GM08714 (cell line): ENCODE measurements around the gene ADD1.

Source experiments
- H3K4me3 ChIP-seq: fragments of 200-500 bp; sonication (Bioruptor generic); 2 replicates; pipeline ENCODE4 v1.5.1; 2014; ENCODE audit warnings: mild to moderate bottlenecking, low read length, inconsistent platforms
- ZNF274 ChIP-seq: IDR thresholded peaks from 2 replicates; pipeline ENCODE4 v1.6.1; 2012; ENCODE audit warnings: mild to moderate bottlenecking, low read depth, low read length

The ADD1 gene

GRCh38 chr4:2924765-2925301, 81.2 kb downstream of the ADD1 start:
- TF ChIP-seq ZNF274, result no peak
- H3K4me3 ChIP-seq, result no peak overlapping the region

DNA sequence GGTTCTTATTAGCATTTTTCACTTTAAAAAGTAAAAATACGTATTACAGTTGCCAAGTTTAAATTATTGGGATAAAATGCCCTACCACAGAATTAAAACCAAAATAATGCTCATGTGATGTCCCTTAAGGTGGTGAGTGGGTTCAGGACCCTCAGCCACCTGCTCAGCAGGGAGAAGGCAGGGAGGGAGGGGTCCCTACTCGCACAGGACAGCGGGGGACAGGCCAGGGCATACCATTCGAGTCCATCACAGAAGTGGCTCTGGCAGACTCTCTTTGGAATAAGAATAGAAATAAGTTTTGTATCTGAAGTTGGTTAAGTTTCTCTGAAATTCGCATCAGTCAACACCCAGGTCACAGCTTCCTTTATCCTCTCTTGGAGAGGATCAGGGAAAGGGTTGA, 81.9 kb downstream of the ADD1 start:
- TF ChIP-seq ZNF274, result no peak
- H3K4me3 ChIP-seq, result no peak overlapping the region

GRCh38 chr4:2925931-2926860, 82.6 kb downstream of the ADD1 start:
- no peak overlapping the region for H3K4me3 ChIP-seq
- no peak for TF ChIP-seq ZNF274

- no peak for TF ChIP-seq ZNF274
- H3K4me3 ChIP-seq, result no peak overlapping the region
Observed at GRCh38 chr4:2927016-2927695, 83.5 kb downstream of the ADD1 start.

- no peak overlapping the region for H3K4me3 ChIP-seq
- no peak for TF ChIP-seq ZNF274
Observed at GRCh38 chr4:2927696-2928075, 84.0 kb downstream of the ADD1 start.

GRCh38 chr4:2928242-2929176, 84.9 kb downstream of the ADD1 start:
- no peak overlapping the region for H3K4me3 ChIP-seq
- TF ChIP-seq ZNF274, result no peak

- no peak overlapping the region for H3K4me3 ChIP-seq
- no peak for TF ChIP-seq ZNF274
Observed at GRCh38 chr4:2929469-2929868, 85.8 kb downstream of the ADD1 start.

DNA sequence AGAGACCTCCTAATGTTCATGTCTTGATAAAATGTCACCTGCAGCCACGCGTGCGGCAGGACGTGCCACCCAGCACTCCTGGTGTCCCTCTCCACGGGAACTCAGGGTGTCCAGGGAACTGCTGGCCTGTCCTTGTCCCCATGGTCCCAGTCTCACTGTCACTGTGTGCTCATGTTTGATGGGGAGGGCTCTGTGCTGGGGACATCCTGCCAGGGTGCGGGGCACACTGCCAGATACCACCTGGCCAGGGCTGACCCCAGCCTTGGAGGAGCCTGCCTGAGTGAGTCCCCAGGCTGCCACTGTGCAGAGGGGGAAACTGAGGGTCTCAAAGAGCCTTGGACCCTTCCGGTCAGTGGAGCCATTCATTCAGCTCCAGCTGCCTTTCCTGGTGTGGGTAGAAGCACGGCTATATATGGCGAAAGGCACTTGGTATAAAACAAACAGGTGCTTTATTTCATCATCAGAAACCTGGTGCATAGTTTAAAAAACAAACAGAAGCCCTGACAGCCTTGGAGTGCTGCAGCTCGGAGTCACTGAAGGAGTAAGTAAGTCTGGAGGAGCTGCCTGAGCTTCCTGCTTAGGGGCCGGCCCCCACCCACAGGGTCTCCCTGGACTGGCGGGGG, 86.6 kb downstream of the ADD1 start:
- H3K4me3 ChIP-seq, result no peak overlapping the region
- no peak for TF ChIP-seq ZNF274

DNA sequence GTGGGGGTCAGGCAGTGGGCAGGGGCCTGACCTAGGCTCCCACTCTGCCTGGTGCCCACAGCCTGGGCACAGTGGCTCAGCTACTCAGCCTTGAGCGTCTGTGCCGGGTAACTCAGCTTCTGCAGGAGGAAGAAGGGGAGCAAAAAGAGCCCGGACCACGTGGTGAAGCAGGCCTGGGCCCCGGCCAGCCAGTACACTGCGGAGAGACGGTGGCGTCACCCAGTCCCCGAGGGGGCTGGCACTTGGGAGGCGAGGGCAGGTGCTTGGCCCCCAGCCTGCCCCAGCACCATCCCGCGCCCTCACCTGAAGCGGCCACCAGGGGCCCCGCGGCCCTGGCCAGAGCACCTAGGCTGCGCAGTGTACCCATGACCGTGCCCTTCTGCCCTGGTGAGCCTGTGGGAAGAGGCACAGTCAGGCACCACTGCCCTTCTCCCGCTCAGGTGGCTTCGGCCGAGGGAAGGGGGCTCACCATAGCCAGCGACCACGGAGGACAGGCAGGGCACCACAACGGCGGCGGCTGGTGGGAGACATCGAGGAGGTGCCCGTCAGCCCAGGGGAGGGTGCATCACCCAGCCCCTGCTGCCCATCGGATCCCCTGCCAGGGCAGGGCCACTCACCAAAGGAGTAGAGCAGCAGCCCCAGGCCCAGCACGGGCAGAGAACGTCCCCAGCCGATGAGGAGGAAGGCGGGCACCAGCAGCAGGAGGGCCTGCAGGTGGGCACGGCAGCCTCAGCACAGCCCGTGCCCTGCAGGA, 87.3 kb downstream of the ADD1 start:
- TF ChIP-seq ZNF274, result no peak
- no peak overlapping the region; the same call in 1 of the 2 replicates for H3K4me3 ChIP-seq

- TF ChIP-seq ZNF274, result no peak
- no peak overlapping the region; the same call in 1 of the 2 replicates for H3K4me3 ChIP-seq
Observed at GRCh38 chr4:2931512-2932301, 88.1 kb downstream of the ADD1 start.

- no peak for TF ChIP-seq ZNF274
- no peak overlapping the region; the same call in 1 of the 2 replicates for H3K4me3 ChIP-seq
Observed at GRCh38 chr4:2932321-2932950, 88.8 kb downstream of the ADD1 start.
